Erythroblast (primary cell): Measurements from ENCODE around the gene A1CF.
"Not testable (repeated sequence)": the region's sequence is repeated elsewhere in the genome, so short reads cannot be mapped to it uniquely, and the experiment has no call there.

ENCODE experiments used
- GATA1 ChIP-seq: IDR thresholded peaks from 2 replicates; pipeline ENCODE4 v1.6.1; 2011; ENCODE audit warnings: low read depth, mild to moderate bottlenecking, control low read depth, low read length, moderate library complexity
- POLR2A ChIP-seq: IDR thresholded peaks from 2 replicates; pipeline ENCODE4 v1.6.1; 2011; ENCODE audit warnings: mild to moderate bottlenecking, low read length

- TF ChIP-seq POLR2A, GATA1: not testable (repeated sequence)
Measured at GRCh38 chr10:50905797-50906196, 20.4 kb upstream of the A1CF start.
